SU-DHL-6 (cell line): ENCODE measurements around the gene FBN2.

Source experiments
- H2AFZ ChIP-seq: fragments of 200-600 bp; sonication (generic); 2 replicates; pipeline ENCODE4 v1.6.1; 2014; ENCODE audit warnings: low read depth, mild to moderate bottlenecking, moderate library complexity, mixed read lengths, antibody characterized with exemption, low read length; ENCODE audit not compliant: severe bottlenecking
- H3F3A ChIP-seq: fragments of 200-600 bp; shearing (Covaris generic); 2 replicates; pipeline ENCODE4 v1.6.0; 2016; ENCODE audit warnings: antibody characterized with exemption, mild to moderate bottlenecking; ENCODE audit not compliant: insufficient read depth
- H3K27ac ChIP-seq: fragments of 200-600 bp; sonication (generic); 2 replicates; pipeline ENCODE4 v1.5.1; 2016; ENCODE audit warnings: low read depth, mild to moderate bottlenecking, low read length, moderate library complexity, mixed read lengths
- H3K27me3 ChIP-seq: fragments of 200-600 bp; sonication (generic), shearing (Covaris generic); 2 replicates; pipeline ENCODE4 v1.6.0; 2014; ENCODE audit warnings: mild to moderate bottlenecking, low read length
- H3K36me3 ChIP-seq: fragments of 200-600 bp; sonication (generic); 2 replicates; pipeline ENCODE4 v1.6.1; 2014; ENCODE audit warnings: mild to moderate bottlenecking, low read length, mixed read lengths
- H3K4me2 ChIP-seq: fragments of 300-600, 200-600 bp; shearing (Covaris generic), sonication (generic); 2 replicates; pipeline ENCODE4 v1.6.0; 2014; ENCODE audit warnings: low read length, low read depth, mild to moderate bottlenecking; ENCODE audit not compliant: poor library complexity, severe bottlenecking
- H3K4me3 ChIP-seq: fragments of 200-600 bp; sonication (generic); 2 replicates; pipeline ENCODE4 v1.5.1; 2014; ENCODE audit warnings: antibody characterized with exemption, low read length, mild to moderate bottlenecking, mixed read lengths; ENCODE audit not compliant: insufficient read depth, poor library complexity, severe bottlenecking
- H3K79me2 ChIP-seq: fragments of 200-600 bp; sonication (generic); 2 replicates; pipeline ENCODE4 v1.6.1; 2014; ENCODE audit warnings: mild to moderate bottlenecking, low read length, moderate library complexity; ENCODE audit not compliant: insufficient read depth
- H3K9ac ChIP-seq: fragments of 200-600 bp; sonication (generic); 2 replicates; pipeline ENCODE4 v1.7.0; 2014; ENCODE audit warnings: mild to moderate bottlenecking, low read length
- H3K9me2 ChIP-seq: fragments of 200-600 bp; sonication (generic); replicated peaks from 2 replicates; pipeline ENCODE4 v1.6.1; 2014; ENCODE audit warnings: low read length; ENCODE audit not compliant: insufficient read depth
- H3K9me3 ChIP-seq: fragments of 200-600 bp; sonication (generic); 2 replicates; pipeline ENCODE4 v1.6.1; 2014; ENCODE audit warnings: low read length, mixed read lengths; ENCODE audit not compliant: insufficient read depth
- H4K20me1 ChIP-seq: fragments of 200-600 bp; sonication (generic); 2 replicates; pipeline ENCODE4 v1.6.1; 2014; ENCODE audit warnings: low read depth, mild to moderate bottlenecking, antibody characterized with exemption, low read length, moderate library complexity, mixed read lengths
- CTCF ChIP-seq: fragments of 200-600 bp; sonication (generic); IDR thresholded peaks from one replicate; pipeline ENCODE4 v1.5.1; 2017; ENCODE audit warnings: antibody characterized with exemption, mild to moderate bottlenecking, low read length, moderate library complexity; ENCODE audit not compliant: insufficient read depth, poor library complexity, severe bottlenecking
- EZH2phosphoT487 ChIP-seq: fragments of 200-600 bp; sonication (generic), shearing (Covaris generic); conservative IDR thresholded peaks from 2 replicates; pipeline ENCODE4 v1.6.1; 2018; ENCODE audit warnings: mild to moderate bottlenecking, antibody characterized with exemption, low read length, moderate library complexity, mixed read lengths

The FBN2 gene

GRCh38 chr5:128271859-128272464 lies 266.1 kb downstream of the FBN2 start:
- H3K4me3 ChIP-seq: no peak overlapping the region
- H3K27ac ChIP-seq: no peak overlapping the region
- no peaks in the 10 kb centered on the region for H3K79me2 ChIP-seq
- no peaks in the 10 kb centered on the region for H4K20me1 ChIP-seq
- no peak overlapping the region for H3K4me2 ChIP-seq
- no peak overlapping the region for H2AFZ ChIP-seq
- H3K9ac ChIP-seq: no peak overlapping the region
- H3F3A ChIP-seq: no peaks in the 10 kb centered on the region
- TF ChIP-seq EZH2phosphoT487 (no peak), CTCF (no peak)
- no peaks in the 10 kb centered on the region for H3K36me3 ChIP-seq
- H3K9me2 ChIP-seq: no peaks in the 10 kb centered on the region
- no peaks in the 10 kb centered on the region for H3K9me3 ChIP-seq
- H3K27me3 ChIP-seq: no peaks in the 10 kb centered on the region

GRCh38 chr5:128271071-128271470 lies 267.0 kb downstream of the FBN2 start:
- no peaks in the 10 kb centered on the region for H4K20me1 ChIP-seq
- H2AFZ ChIP-seq: no peak overlapping the region
- H3K79me2 ChIP-seq: no peaks in the 10 kb centered on the region
- no peak overlapping the region for H3K27ac ChIP-seq
- no peaks in the 10 kb centered on the region for H3K9me3 ChIP-seq
- no peaks in the 10 kb centered on the region for H3K36me3 ChIP-seq
- H3K4me2 ChIP-seq: no peak overlapping the region
- no peaks in the 10 kb centered on the region for H3F3A ChIP-seq
- H3K4me3 ChIP-seq: no peak overlapping the region
- H3K9ac ChIP-seq: no peak overlapping the region
- TF ChIP-seq CTCF (no peak), EZH2phosphoT487 (no peak)
- no peaks in the 10 kb centered on the region for H3K27me3 ChIP-seq
- no peaks in the 10 kb centered on the region for H3K9me2 ChIP-seq

GRCh38 chr5:128264564-128265360 lies 273.3 kb downstream of the FBN2 start:
- Histone ChIP-seq H3K4me2 (no peak overlapping the region), H3K9me3 (no peaks in the 10 kb centered on the region), H3K9me2 (no peaks in the 10 kb centered on the region), H3K4me3 (no peak overlapping the region), H3K9ac (no peak overlapping the region), H3K27me3 (no peaks in the 10 kb centered on the region), H3K79me2 (no peaks in the 10 kb centered on the region), H3F3A (no peaks in the 10 kb centered on the region), H3K27ac (no peak overlapping the region), H2AFZ (no peak overlapping the region), H4K20me1 (no peaks in the 10 kb centered on the region), H3K36me3 (no peaks in the 10 kb centered on the region)
- TF ChIP-seq EZH2phosphoT487 (no peak), CTCF (no peak)
